HK-2 (cell line): ENCODE measurements around the gene NSD1.
"Not testable (repeated sequence)": the region's sequence is repeated elsewhere in the genome, so short reads cannot be mapped to it uniquely, and the experiment has no call there.

Source experiments
- DNase-seq: peaks from one replicate; pipeline ENCODE4 v3.0.0-alpha.2; 2018; ENCODE audit not compliant: unreplicated experiment

NSD1 gene

DNA sequence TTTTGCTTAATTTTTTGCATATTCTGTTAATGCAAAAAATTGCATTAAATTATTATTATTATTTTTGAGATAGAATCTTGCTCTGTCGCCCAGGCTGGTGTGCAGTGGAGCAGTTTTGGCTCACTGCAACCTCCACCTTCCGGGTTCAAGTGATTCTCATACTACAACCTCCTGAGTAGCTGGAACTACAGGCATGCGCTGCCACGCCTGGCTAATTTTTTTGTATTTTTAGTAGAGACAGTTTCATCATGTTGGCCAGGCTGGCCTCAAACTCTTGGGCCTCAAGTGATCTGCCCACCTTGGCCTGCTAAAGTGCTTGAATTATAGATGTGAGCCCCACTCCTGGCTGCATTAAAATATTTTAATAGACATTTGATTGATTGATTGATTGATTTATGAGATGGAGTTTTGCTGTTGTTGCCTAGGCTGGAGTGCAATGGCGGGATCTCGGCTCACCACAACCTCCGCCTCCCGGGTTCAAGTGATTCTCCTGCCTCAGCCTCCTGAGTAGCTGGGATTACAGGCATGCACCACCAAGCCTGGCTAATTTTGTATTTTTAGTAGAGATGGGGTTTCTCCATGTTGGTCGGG lies 44.4 kb downstream of the NSD1 start:
- DNase-seq: not testable (repeated sequence)

DNA sequence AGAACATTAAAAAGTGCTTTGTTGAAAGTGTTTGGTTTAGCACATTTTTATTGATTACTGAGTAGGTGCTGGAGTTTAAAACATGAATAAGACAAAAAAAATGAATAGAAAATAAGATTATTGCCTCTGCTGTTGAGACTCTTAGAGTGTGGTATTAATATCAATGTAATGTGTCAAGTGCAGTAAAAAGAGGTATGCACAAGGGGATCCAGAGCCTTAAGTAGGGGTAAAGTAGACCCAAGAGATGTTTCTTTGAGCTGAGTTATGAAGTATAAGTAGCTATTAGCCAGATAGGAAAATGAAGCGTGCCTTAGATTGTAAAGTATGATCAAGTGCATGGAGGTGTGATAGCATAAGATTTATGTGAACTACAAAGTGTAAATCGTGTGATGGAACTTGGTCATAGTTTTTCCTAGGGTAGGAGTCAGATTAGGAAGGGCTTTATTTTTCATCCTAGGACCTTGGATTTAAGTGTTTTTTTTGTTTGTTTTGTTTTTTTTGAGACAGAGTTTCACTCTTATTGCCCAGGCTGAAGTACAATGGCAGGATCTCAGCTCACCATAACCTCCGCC lies 45.2 kb downstream of the NSD1 start:
- no peak for DNase-seq

DNA sequence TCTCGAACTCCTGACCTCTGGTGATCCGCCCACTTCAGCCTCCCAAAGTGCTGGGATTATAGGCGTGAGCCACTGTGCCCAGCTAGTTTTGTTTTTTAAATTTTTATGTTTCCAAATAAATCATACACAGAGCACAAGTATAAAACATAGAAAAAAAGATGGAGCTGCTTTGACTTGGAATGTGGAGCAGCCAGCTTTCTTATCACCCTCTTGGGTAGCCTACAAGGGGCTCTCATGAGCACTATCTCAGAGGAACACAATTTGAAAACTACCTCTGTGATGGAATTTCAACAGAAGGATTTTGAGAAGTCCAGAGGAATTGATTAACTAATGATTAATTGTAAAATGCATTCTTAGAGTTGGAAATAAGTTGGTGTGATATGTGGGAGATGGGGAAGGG lies 45.9 kb downstream of the NSD1 start:
- no peak for DNase-seq

DNA sequence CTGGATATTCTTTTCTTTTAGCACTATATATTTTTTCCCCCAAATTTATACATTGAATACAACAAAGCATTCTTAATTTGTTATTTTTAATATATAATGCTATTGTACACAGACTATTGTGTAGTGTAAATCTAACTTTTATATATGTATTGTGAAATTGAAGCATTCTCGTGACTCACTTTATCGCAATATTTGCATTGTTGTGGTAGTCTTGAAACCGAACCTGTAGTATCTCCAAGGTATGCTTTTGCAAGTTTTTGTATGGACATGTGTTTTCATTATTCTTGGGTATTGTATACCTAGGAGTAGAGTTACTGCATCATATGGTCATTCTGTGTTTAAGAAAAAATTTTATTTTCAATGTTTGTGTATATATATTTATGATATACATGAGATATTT lies 49.6 kb downstream of the NSD1 start:
- DNase-seq: no peak

DNA sequence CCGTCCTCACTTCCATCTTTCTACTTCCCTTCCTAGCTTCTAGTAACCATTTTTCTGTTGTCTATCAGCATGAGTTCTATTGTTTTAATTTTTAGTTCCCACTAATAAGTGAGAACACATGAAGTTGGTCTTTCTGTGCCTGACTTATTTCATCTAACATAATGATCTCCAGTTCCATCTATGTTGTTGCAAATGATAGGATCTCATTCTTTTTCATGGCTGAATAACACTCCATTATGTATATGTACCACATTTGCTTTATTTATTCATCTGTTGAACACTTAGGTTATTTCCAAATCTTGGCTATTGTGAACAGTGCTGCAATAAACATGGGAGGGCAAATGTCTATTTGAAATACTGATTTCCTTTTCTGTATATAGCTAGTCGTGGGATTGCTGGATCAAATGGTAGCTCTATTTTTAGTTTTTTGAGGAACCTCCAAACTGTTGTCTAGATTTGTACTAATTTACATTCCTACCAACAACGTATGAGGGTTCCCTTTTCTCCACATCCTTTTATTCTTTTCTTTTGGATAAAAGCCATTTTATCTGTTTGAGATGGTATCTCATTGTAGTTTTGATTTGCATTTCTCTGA lies 50.3 kb downstream of the NSD1 start:
- no peak for DNase-seq

DNA sequence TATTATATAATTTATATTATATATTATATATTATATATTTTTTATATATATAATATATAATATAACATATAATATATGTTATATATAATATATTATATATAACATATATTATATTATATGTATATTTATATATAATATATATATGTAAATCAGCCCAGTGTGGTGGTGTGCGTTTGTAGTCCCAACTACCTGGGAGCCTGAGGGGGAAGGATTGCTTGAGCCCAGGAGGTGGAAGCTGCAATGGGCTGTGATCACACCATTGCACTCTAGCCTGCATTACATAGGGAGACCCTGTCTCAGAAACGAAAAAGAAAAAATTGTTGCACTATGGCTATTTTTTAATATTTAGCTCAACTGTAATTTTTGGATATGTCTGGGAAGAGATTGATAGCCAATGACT lies 52.4 kb downstream of the NSD1 start:
- DNase-seq: no peak

DNA sequence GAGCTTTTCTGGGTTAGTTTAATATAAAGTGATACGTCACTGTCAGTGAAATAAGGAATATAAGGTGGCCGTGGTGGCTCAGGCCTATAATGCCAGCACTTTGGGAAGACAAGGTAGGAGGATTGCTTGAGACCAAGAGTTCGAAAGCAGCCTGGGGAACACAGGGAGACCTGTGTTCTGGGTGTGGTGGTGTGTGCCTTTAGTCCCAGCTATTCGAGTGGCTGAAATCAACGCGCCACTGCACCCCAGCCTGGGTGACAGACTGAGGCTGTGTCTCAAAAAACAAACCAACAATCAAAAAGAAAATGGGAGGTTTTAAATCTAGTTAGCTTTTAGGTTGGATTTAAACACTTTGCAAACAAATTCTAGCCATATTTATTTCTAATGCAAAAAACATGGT lies 53.1 kb downstream of the NSD1 start:
- DNase-seq: no peak

GRCh38 chr5:177188775-177189174 lies 55.2 kb downstream of the NSD1 start:
- DNase-seq: no peak

DNA sequence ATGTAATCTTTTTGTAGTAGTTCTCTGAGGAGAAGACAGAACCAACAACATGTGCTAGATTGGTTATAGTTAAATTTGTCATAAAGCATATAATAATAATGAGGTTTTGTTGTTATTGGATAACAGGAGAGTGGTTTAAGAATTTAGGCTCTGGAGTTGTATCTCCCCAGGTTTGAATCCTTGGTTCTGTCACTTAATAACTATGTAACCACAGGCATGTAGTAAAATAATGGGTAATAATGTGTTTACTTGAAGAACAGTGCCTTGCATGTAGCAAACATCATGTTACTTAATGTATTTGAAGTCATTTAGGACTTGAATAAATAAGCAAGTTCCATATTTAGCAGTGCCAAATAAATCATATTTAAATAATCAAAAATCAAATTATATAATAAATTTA lies 55.8 kb downstream of the NSD1 start:
- no peak for DNase-seq

- DNase-seq: no peak
These were observed 56.4 kb downstream of the NSD1 start for GRCh38 chr5:177189965-177190364.

DNA sequence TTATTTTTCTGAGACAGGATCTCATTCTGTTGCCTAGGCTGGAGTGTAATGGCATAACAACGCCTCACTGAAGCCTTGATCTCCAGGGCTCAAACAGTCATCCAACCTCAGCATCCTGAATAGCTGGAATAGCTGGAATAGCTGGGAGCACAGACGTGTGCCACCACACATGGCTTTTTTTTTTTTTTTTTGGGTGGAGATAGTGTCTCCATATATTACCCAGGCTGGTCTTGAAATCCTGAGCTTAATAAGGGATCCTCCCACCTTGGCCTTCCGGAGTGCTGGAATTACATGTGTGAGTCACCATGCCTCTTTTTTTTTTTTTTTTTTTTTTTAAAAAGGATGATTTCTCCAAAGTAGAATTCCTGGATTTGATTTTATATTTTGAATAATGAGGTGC lies 60.7 kb downstream of the NSD1 start:
- DNase-seq: peak; percentile 54

DNA sequence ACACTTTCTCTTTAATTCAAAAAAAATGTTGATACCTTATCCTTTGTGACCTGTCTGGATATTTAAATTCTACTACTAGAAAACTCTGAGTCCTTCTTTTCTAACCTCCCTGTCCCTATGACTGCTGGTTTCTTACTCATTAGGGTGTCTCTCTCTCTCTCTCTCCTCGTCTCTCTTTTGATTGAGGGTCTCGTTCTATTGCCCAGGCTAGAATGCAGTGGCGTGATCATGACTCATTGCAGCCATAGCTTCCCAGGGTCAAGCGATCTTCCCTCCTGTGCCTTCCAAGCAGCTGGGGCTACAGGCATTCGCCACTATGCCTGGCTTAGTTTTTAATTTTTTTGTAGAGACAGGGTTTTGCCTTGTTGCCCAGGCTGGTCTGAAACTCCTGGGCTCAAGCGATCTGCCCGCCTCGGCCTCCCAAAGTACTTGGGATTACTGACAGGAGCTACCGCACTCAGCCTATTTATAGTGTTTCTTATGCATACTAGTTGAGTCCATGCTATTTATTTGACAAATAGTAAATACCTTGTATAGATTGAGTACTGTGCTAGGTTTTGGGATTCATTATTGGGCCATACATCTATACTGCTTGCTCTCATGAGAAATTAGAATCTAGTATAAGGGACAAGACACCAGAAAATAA lies 61.9 kb downstream of the NSD1 start:
- no peak for DNase-seq

DNA sequence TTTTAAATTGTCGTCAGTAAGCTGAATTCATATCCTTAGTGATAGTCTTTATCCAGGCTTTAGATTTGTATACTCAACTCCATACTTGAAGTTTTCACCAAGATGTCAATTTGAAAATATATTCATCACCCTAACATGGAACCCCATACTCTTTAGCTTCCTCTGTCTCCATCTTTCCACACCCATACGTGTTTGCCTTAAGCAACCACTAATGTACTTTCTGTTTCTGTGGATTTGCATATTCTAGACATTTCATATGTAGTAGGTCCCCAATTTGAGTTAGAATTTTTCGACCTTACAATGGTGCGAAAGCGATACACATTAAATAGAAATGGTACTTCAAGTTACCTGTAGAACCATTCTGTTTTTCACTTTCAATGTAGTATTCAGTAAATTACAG lies 65.2 kb downstream of the NSD1 start:
- DNase-seq: no peak

DNA sequence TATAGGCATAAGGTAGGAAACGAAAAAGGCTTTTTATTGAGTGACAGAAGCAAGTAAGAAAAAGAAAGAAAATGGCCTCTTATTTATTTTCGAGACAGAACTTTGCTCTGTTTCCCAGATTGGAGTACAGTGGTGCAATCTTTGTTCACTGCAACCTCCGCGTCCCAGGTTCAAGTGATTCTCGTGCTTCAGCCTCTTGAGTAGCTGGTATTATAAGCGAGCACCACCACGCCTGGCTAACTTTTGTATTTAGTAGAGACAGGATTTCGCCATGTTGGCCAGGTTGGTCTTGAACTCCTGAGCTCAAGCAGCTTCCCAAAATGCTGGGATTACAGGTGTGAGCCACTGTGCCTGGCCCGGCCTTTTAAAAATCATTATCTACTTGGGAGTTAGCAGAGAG lies 70.7 kb downstream of the NSD1 start:
- DNase-seq: no peak

GRCh38 chr5:177209610-177210009 lies 76.0 kb downstream of the NSD1 start:
- no peak for DNase-seq

- DNase-seq: no peak
These were observed 78.7 kb downstream of the NSD1 start for GRCh38 chr5:177212242-177212641.

GRCh38 chr5:177220576-177220975 lies 87.0 kb downstream of the NSD1 start:
- no peak for DNase-seq

DNA sequence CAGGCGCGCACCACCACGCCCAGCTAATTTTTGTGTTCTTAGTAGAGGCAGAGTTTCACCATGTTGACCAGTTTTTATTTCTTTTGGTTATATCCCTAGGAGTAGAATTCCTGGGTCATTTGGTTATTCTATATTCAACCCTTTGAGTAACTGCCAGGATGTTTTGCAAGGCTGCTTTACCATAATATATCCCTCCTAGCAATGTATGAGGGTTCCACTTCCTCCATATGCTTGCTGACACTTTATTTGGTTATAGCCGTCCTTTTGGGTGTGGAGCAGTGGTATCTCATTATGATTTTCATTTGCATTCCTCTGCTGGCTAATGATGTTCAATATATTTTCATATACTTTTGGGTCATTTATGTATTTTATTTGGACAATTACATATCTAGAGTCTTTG lies 88.7 kb downstream of the NSD1 start:
- DNase-seq: no peak

DNA sequence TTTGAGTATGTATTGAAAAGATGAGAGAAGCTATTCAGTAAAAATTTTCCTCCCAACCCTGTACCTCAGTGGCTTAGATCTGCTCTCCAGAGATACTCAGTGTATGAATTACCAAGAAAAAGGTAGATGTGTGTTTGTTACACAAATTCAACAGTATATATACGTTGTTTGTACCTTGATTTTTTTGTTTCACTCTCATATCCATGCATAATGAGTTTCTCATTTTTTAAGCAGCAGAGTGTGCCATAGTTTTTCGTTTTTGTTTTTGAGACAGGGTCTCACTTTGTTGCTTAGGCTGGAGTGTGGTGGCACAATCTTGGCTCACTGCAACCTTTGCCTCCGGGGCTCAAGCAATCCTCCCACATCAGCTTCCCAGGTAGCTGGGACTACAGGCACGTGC lies 92.2 kb downstream of the NSD1 start:
- DNase-seq: no peak

DNA sequence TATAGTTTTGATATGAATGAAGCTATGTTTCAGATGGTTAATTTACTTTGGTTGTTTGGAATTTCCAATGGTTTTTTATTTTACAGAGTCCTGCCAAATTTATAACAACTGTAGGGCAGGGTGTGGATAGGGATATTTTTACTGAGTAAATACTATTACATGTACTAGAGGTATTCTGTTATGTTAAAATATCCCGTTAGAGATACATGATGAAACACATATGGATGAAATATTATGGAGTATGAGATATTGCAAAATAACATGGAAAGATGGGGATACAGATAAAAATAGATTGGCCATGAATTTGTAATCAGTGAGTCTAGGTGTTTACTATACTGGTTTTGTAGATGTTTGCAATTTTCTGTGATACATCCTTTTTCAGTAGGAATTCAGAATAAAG lies 93.3 kb downstream of the NSD1 start:
- DNase-seq: no peak

DNA sequence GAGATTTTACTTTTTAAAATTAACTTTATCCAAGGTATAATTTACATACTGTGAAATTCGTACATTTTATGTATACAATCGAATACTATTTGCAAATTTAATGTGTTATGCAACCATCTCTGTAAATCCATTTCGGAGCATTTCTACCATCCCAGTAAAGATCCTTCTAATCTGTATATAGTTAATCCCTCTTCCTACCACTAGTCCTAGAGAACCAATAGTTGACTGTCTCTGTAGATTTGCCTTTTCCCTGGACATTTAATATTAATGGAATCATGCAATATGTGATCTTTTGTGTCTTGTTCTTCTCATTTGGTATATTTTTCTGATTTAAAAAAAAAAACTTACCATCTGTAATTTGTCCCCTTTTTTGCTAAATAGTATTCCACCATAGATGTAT lies 95.2 kb downstream of the NSD1 start:
- no peak for DNase-seq

- no peak for DNase-seq
These were observed 97.1 kb downstream of the NSD1 start for GRCh38 chr5:177230660-177231059.

GRCh38 chr5:177231479-177232250 lies 98.1 kb downstream of the NSD1 start:
- DNase-seq: no peak
